ENCODE measurements around the gene DPYD. TPM values are rescaled to one million over a fixed set of nuclear protein-coding genes. Genes with fewer than 3 reads are reported as not detected.

Gene DPYD
- total and polyA plus RNA-seq, 9 of the 15 experiments (the other 6 are each of a cell fraction or from before 2014, with no cell fraction given): 0.03 to 0.25 (median 0.08) TPM; not detected in 2

DNA sequence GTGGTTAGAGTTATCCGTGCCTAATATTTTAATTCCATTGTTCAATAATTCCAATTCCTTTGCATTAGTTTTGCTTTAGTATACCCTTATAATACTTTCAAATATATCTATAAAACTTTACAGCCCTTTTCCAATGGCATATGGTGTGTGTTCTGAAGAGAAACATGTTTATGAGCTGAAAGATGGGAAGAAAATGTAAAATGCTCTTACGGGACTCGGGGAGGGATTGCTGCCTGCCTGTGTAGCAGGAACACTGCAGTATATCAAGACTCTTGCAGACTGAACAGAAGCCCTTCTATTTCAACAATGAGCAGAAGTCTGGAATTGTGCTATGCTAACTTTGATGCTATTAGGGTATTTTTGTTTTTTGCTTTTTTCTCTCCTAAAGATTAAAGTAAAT is 792.4 kb downstream of the DPYD start:
- Histone ChIP-seq H3K4me3 (no peak overlapping the region), H3K27me3 (ENCODE audit: control insufficient read depth in 2 of 2, insufficient read depth in 2 of 2, low read length in 2 of 2) (no peaks in the 10 kb centered on the region), H2AFZ (ENCODE audit: low read depth, low read length) (no peak overlapping the region), H3K4me1 (replicated peaks in 1 of 2; ENCODE audit: control insufficient read depth in 2 of 2, insufficient read depth in 2 of 2, low read length in 2 of 2) (no peaks in the 10 kb centered on the region), H3K79me2 (ENCODE audit: control insufficient read depth, insufficient read depth, low read length) (no peaks in the 10 kb centered on the region), H3K9ac (ENCODE audit: insufficient read depth in 1 of 2, low read depth in 2 of 2, low read length in 2 of 2) (no peak overlapping the region), H3K27ac (ENCODE audit: extremely low read depth, low read depth, low read length) (no peak overlapping the region), H3K4me2 (ENCODE audit: insufficient read depth, low read length) (no peak overlapping the region), H3K9me1 (ENCODE audit: control insufficient read depth, insufficient read depth, low read length) (no peaks in the 10 kb centered on the region), H3K36me3 (ENCODE audit: control insufficient read depth, insufficient read depth, low read length) (no peaks in the 10 kb centered on the region), H4K20me1 (replicated peaks; ENCODE audit: control insufficient read depth, insufficient read depth, low read length) (no peaks in the 10 kb centered on the region), H3K9me3 (replicated peaks; ENCODE audit: control insufficient read depth, insufficient read depth, low read depth, low read length) (no peaks in the 10 kb centered on the region)
- intact Hi-C loops (cut with micrococcal nuclease) (no loop called here), in situ Hi-C loops (cut with MboI) (no loop called here)
- ChIA-PET POLR2A (interaction anchor here (0.7 kb wide), 1 partner anchor 213 kb away, joined by 3 read pairs; no protein-coding TSS in a partner anchor), CTCF (ENCODE audit: low intra/inter-chr PET ratio) (no interaction called here)
- no TSS peak for BruUV-seq (replicated peaks)
- no peak for DNase-seq (ENCODE audit: extremely low read depth in 1 of 4, low spot score in 3 of 4)
- FAIRE-seq: no peak
- 3% methylated on average over 3 of the region's 3 CpGs for WGBS (ENCODE audit: insufficient coverage, low coverage, missing lambda C conversion rate)
- no peak for TF ChIP-seq ZNF174 (CRISPR knock-in tag; IDR thresholded peaks at IDR 0.05)
- no peak for TF ChIP-seq THRA (IDR thresholded peaks at IDR 0.05)
- no peak for TF ChIP-seq PHB (CRISPR knock-in tag; IDR thresholded peaks at IDR 0.05)
- TF ChIP-seq THRB (CRISPR knock-in tag; conservative IDR thresholded peaks at IDR 0.05): no peak
- TF ChIP-seq ZNF436 (CRISPR knock-in tag; IDR thresholded peaks at IDR 0.05): no peak
- no peak for TF ChIP-seq ZNF239 (CRISPR knock-in tag; IDR thresholded peaks at IDR 0.05)
- TF ChIP-seq FOXA1 (IDR thresholded peaks at IDR 0.05; ENCODE audit: borderline replicate concordance): no peak
- TF ChIP-seq SNRNP70 (optimal IDR thresholded peaks at IDR 0.05; ENCODE audit: low read depth, low read length): no peak
- no peak for ATAC-seq
